ENCODE measurements around the gene ARSG. TPM values are rescaled to one million over a fixed set of nuclear protein-coding genes. Genes with fewer than 3 reads are reported as not detected.
"Not testable (repeated sequence)": the region's sequence is repeated elsewhere in the genome, so short reads cannot be mapped to it uniquely, and the experiment has no call there.

Gene ARSG
- total and polyA plus RNA-seq, 9 of the 15 experiments (the other 6 are each of a cell fraction or from before 2014, with no cell fraction given): 1.0 to 5.6 (median 1.8) TPM

DNA sequence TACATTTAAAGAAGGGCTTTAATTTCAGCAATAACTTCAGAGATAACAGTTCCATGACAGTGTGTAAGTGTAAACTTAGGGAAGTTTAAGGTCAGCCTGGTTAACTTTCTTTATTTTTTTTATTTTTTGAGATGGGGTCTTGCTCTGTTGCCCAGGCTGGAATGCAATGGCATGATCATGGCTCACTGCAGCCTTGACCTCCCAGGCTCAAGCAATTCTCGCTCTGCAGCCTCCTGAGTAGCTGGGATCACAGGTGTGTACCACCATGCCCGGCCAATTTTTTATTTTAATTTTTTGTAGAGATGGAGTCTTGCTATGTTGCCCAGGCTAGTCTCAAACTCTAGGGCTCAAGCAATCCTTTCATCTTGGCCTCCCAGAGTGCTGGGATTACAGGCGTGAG is 15.0 kb upstream of the ARSG start:
- H3K4me2 ChIP-seq (ENCODE audit: insufficient read depth, low read length); H3K9me3 ChIP-seq (replicated peaks; ENCODE audit: control insufficient read depth, insufficient read depth, low read depth, low read length); H3K9me1 ChIP-seq (ENCODE audit: control insufficient read depth, insufficient read depth, low read length); H3K27ac ChIP-seq (ENCODE audit: extremely low read depth, low read depth, low read length); DNase-seq (ENCODE audit: extremely low read depth in 1 of 4, low spot score in 3 of 4); H4K20me1 ChIP-seq (replicated peaks; ENCODE audit: control insufficient read depth, insufficient read depth, low read length); ATAC-seq; in situ Hi-C loops (cut with MboI); H3K4me3 ChIP-seq; H3K79me2 ChIP-seq (ENCODE audit: control insufficient read depth, insufficient read depth, low read length); BruUV-seq (replicated peaks); CTCF ChIA-PET (ENCODE audit: low intra/inter-chr PET ratio); FAIRE-seq; H3K9ac ChIP-seq (ENCODE audit: insufficient read depth in 1 of 2, low read depth in 2 of 2, low read length in 2 of 2); H3K4me1 ChIP-seq (replicated peaks in 1 of 2; ENCODE audit: control insufficient read depth in 2 of 2, insufficient read depth in 2 of 2, low read length in 2 of 2); intact Hi-C loops (cut with micrococcal nuclease); H3K36me3 ChIP-seq (ENCODE audit: control insufficient read depth, insufficient read depth, low read length); H2AFZ ChIP-seq (ENCODE audit: low read depth, low read length): not testable (repeated sequence)
- POLR2A ChIA-PET: interaction anchor here (1.2 kb wide), 1 partner anchor 9 kb away, joined by 4 read pairs; no protein-coding TSS in a partner anchor
- H3K27me3 ChIP-seq (ENCODE audit: control insufficient read depth in 2 of 2, insufficient read depth in 2 of 2, low read length in 2 of 2): peaks cover 5 to 24% of the 10 kb centered on the region in 2 experiments
- WGBS (ENCODE audit: insufficient coverage, low coverage, missing lambda C conversion rate): 10% methylated on average over 3 of the region's 3 CpGs

DNA sequence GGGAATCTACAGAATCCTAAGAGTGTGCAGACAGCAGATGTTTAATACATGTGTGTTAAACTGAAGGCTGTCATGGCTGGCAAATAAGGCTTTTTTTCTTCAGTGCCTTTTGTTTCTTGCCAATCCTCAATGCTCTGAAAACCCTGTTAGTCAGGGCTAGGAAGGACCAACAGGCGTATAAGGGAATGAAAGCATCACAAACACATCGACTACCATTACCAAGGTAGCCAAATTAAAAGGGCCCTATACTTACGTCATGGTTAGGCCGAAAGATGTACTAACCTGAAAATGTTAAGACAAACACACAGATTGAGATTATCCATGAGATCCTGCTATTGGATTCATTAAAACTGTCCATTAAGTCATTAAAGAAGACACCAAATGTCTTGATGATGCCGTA is 13.5 kb upstream of the ARSG start:
- WGBS (ENCODE audit: insufficient coverage, low coverage, missing lambda C conversion rate): 29% methylated on average over 5 of the region's 5 CpGs
- POLR2A ChIA-PET: no interaction called here
- Histone ChIP-seq H3K4me1 (replicated peaks in 1 of 2; ENCODE audit: control insufficient read depth in 2 of 2, insufficient read depth in 2 of 2, low read length in 2 of 2) (no peaks in the 10 kb centered on the region), H2AFZ (ENCODE audit: low read depth, low read length) (no peak overlapping the region), H3K9me3 (replicated peaks; ENCODE audit: control insufficient read depth, insufficient read depth, low read depth, low read length) (0 out of 2 replicates have a peak, but pooled peaks cover 2% of the 10 kb centered on the region), H3K27me3 (ENCODE audit: control insufficient read depth in 2 of 2, insufficient read depth in 2 of 2, low read length in 2 of 2) (peaks cover 2 to 18% of the 10 kb centered on the region in 2 experiments; a peak in 4 of 5 replicates), H3K9me1 (ENCODE audit: control insufficient read depth, insufficient read depth, low read length) (no peaks in the 10 kb centered on the region), H3K4me3 (no peak overlapping the region), H3K36me3 (ENCODE audit: control insufficient read depth, insufficient read depth, low read length) (no peaks in the 10 kb centered on the region), H3K4me2 (ENCODE audit: insufficient read depth, low read length) (no peak overlapping the region), H3K79me2 (ENCODE audit: control insufficient read depth, insufficient read depth, low read length) (no peaks in the 10 kb centered on the region), H4K20me1 (replicated peaks; ENCODE audit: control insufficient read depth, insufficient read depth, low read length) (no peaks in the 10 kb centered on the region), H3K9ac (ENCODE audit: insufficient read depth in 1 of 2, low read depth in 2 of 2, low read length in 2 of 2) (no peak overlapping the region), H3K27ac (ENCODE audit: extremely low read depth, low read depth, low read length) (no peak overlapping the region)
- CTCF ChIA-PET (ENCODE audit: low intra/inter-chr PET ratio): no interaction called here
- TF ChIP-seq, protein P1, sequence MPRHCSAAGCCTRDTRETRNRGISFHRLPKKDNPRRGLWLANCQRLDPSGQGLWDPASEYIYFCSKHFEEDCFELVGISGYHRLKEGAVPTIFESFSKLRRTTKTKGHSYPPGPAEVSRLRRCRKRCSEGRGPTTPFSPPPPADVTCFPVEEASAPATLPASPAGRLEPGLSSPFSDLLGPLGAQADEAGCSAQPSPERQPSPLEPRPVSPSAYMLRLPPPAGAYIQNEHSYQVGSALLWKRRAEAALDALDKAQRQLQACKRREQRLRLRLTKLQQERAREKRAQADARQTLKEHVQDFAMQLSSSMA (CRISPR knock-in tag; IDR thresholded peaks at IDR 0.05): no peak
- no peak for TF ChIP-seq MEIS2 (IDR thresholded peaks at IDR 0.05; ENCODE audit: partially characterized antibody)
- TF ChIP-seq SMARCA5 (IDR thresholded peaks at IDR 0.05): no peak
- no peak for TF ChIP-seq ZNF408 (CRISPR knock-in tag; IDR thresholded peaks at IDR 0.05; ENCODE audit: low read depth)
- TF ChIP-seq SRSF3 (IDR thresholded peaks at IDR 0.05; ENCODE audit: insufficient read depth, low read length): no peak
- TF ChIP-seq MCM7 (IDR thresholded peaks at IDR 0.05): no peak
- TF ChIP-seq HMG20A (CRISPR knock-in tag; conservative IDR thresholded peaks at IDR 0.05): no peak
- no peak for TF ChIP-seq STAG1 (CRISPR knock-in tag; IDR thresholded peaks at IDR 0.05; ENCODE audit: borderline replicate concordance)
- no peak for TF ChIP-seq TARDBP (IDR thresholded peaks at IDR 0.05)
- TF ChIP-seq, protein P2, sequence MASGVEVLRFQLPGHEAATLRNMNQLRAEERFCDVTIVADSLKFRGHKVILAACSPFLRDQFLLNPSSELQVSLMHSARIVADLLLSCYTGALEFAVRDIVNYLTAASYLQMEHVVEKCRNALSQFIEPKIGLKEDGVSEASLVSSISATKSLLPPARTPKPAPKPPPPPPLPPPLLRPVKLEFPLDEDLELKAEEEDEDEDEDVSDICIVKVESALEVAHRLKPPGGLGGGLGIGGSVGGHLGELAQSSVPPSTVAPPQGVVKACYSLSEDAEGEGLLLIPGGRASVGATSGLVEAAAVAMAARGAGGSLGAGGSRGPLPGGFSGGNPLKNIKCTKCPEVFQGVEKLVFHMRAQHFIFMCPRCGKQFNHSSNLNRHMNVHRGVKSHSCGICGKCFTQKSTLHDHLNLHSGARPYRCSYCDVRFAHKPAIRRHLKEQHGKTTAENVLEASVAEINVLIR (CRISPR knock-in tag; IDR thresholded peaks at IDR 0.05): no peak
- TF ChIP-seq RBM34 (IDR thresholded peaks at IDR 0.05; ENCODE audit: borderline replicate concordance, insufficient read depth, low read length): no peak
- intact Hi-C loops (cut with micrococcal nuclease) (no loop called here), in situ Hi-C loops (cut with MboI) (no loop called here)
- ATAC-seq (no peak), FAIRE-seq (no peak), DNase-seq (ENCODE audit: extremely low read depth in 1 of 4, low spot score in 3 of 4) (no peak)
- BruUV-seq (replicated peaks): no TSS peak
